HCT116 (cell line): Measurements from ENCODE around the gene MAP3K5. TPM values are rescaled to one million over a fixed set of nuclear protein-coding genes. Genes with fewer than 3 reads are reported as not detected.

Experiments used
- ATAC-seq: fragments of 200-7000 bp; cut with Tn5 transposase; 2 replicates; pipeline ENCODE4 v1.9.1; 2020; ENCODE audit warnings: mild to moderate bottlenecking, moderate library complexity
- BruUV-seq: library from RNA; stranded (reverse); fragments of 400-500 nt; replicated peaks from 2 replicates; lab custom pipeline; 2021; lab: Mats Ljungman, UMichigan
- CTCF ChIA-PET: fragments of 300-600 bp; sonication (Branson Sonifier 250); formaldehyde crosslinking; loops from one replicate; lab custom pipeline; 2021; ENCODE audit warnings: antibody characterized with exemption; lab: Charles Lee
- POLR2A ChIA-PET: fragments of 300-600, 350-600 bp; sonication (Branson Sonifier 250); formaldehyde crosslinking; loops from one replicate; lab custom pipeline; 2021; ENCODE audit warnings: antibody characterized with exemption; lab: Charles Lee
- RAD21 ChIA-PET, 2 experiments: fragments of 300-600 bp; sonication (Branson Sonifier 250); formaldehyde crosslinking; loops; one replicate each; lab custom pipeline; 2023; ENCODE audit warnings: low total read pairs in 2 of 2; ENCODE audit not compliant: uncharacterized antibody in 2 of 2, unreplicated experiment in 2 of 2, low non-redundant PET in 1 of 2; lab: Charles Lee
- DNase-seq: peaks from one replicate; pipeline ENCODE4 v3.0.0-alpha.2; 2010; ENCODE audit warnings: low read depth, low spot score
- H2AFZ ChIP-seq: fragments of 200-600 bp; shearing (Covaris generic), sonication (generic); 2 replicates; pipeline ENCODE4 v1.6.1; 2017; ENCODE audit warnings: low read depth, mixed run types, mixed read lengths, antibody characterized with exemption, low read length; ENCODE audit not compliant: poor library complexity, severe bottlenecking
- H3K27ac ChIP-seq: 2 replicates; pipeline ENCODE4 v1.5.1; 2012; ENCODE audit warnings: low read depth, low read length
- H3K27me3 ChIP-seq: fragments of 200-600 bp; sonication (generic); 2 replicates; pipeline ENCODE4 v1.6.1; 2016; ENCODE audit warnings: mixed run types, low read length, mixed read lengths; ENCODE audit not compliant: insufficient read depth
- H3K36me3 ChIP-seq, 2 experiments: fragments of 200-500 bp in 1 of 2; fragments of 200-600 bp in 1 of 2; sonication (Bioruptor generic) in 1 of 2; sonication (generic) in 1 of 2; 2 replicates each; pipeline versions ENCODE4 v1.5.1 to v1.6.1; 2014 to 2016; ENCODE audit warnings: low read length in 2 of 2, inconsistent platforms in 1 of 2, mixed read lengths in 1 of 2, mixed run types in 1 of 2; ENCODE audit not compliant: insufficient read depth in 2 of 2, control insufficient read depth in 1 of 2
- H3K4me1 ChIP-seq, 2 experiments: fragments of 200-600 bp in 1 of 2; sonication (generic) in 1 of 2; 2 replicates each; pipeline versions ENCODE4 v1.5.1 to v1.6.1; 2012 to 2017; ENCODE audit warnings: low read length in 2 of 2, inconsistent platforms in 1 of 2, mild to moderate bottlenecking in 1 of 2, mixed read lengths in 1 of 2, mixed run types in 1 of 2, moderate library complexity in 1 of 2; ENCODE audit not compliant: insufficient read depth in 2 of 2, control insufficient read depth in 1 of 2
- H3K4me2 ChIP-seq: fragments of 200-600 bp; sonication (generic); 2 replicates; pipeline ENCODE4 v1.6.1; 2017; ENCODE audit warnings: mixed run types, low read length, mixed read lengths
- H3K4me3 ChIP-seq, 2 experiments: fragments of 200-600 bp in 1 of 2; sonication (generic) in 1 of 2; replicated peaks in 1 of 2; 2 replicates each; pipeline ENCODE4 v1.5.1; 2011 to 2016; ENCODE audit warnings: low read length in 2 of 2, control low read depth in 1 of 2, low read depth in 1 of 2, mild to moderate bottlenecking in 1 of 2, mixed read lengths in 1 of 2, mixed run types in 1 of 2
- H3K79me2 ChIP-seq: fragments of 200-600 bp; sonication (generic); 2 replicates; pipeline ENCODE4 v1.6.1; 2017; ENCODE audit warnings: mild to moderate bottlenecking, mixed run types, low read length, moderate library complexity, mixed read lengths; ENCODE audit not compliant: insufficient read depth
- H3K9ac ChIP-seq: fragments of 200-600 bp; sonication (generic); 2 replicates; pipeline ENCODE4 v1.6.1; 2016; ENCODE audit warnings: low read length, mixed read lengths
- H3K9me2 ChIP-seq: fragments of 200-600 bp; sonication (generic), shearing (Covaris generic); 2 replicates; pipeline ENCODE4 v1.6.1; 2017; ENCODE audit warnings: mixed run types, mild to moderate bottlenecking, moderate library complexity; ENCODE audit not compliant: insufficient read depth
- H3K9me3 ChIP-seq, 2 experiments: fragments of 200-500 bp in 1 of 2; fragments of 200-600 bp in 1 of 2; sonication (Bioruptor generic) in 1 of 2; sonication (generic) in 1 of 2; 2 replicates each; pipeline ENCODE4 v1.6.1; 2014 to 2017; ENCODE audit warnings: low read length in 2 of 2, mixed read lengths in 2 of 2, inconsistent platforms in 1 of 2, low read depth in 1 of 2, mild to moderate bottlenecking in 1 of 2, mixed run types in 1 of 2, moderate library complexity in 1 of 2; ENCODE audit not compliant: control insufficient read depth in 1 of 2, insufficient read depth in 1 of 2
- H4K20me1 ChIP-seq: fragments of 200-600 bp; sonication (generic), shearing (Covaris generic); 2 replicates; pipeline ENCODE4 v1.6.1; 2017; ENCODE audit warnings: mixed run types, mild to moderate bottlenecking, moderate library complexity; ENCODE audit not compliant: insufficient read depth
- CBX3 ChIP-seq: IDR thresholded peaks from 2 replicates; pipeline ENCODE4 v1.6.1; 2012; ENCODE audit warnings: low read depth
- CTCF ChIP-seq, 3 experiments: fragments of 200-600 bp in 1 of 3; sonication (generic) in 1 of 3; IDR thresholded peaks in 2 of 3; conservative IDR thresholded peaks in 1 of 3; 2 replicates each; pipeline ENCODE4 v1.5.1; 2012 to 2017; ENCODE audit warnings: low read depth in 2 of 3, low read length in 2 of 3, antibody characterized with exemption in 1 of 3, borderline replicate concordance in 1 of 3, control low read depth in 1 of 3, mild to moderate bottlenecking in 1 of 3, mixed read lengths in 1 of 3, mixed run types in 1 of 3, moderate library complexity in 1 of 3; ENCODE audit not compliant: insufficient read depth in 1 of 3
- EGR1 ChIP-seq: IDR thresholded peaks from 2 replicates; pipeline ENCODE4 v1.6.1; 2012; ENCODE audit warnings: low read depth
- ELF1 ChIP-seq: IDR thresholded peaks from 2 replicates; pipeline ENCODE4 v1.6.1; 2012; ENCODE audit warnings: low read depth, borderline replicate concordance
- EZH2 ChIP-seq: fragments of 200-600 bp; sonication (generic); IDR thresholded peaks from 2 replicates; pipeline ENCODE4 v1.6.1; 2017; ENCODE audit warnings: antibody characterized with exemption, mixed run types
- EZH2phosphoT487 ChIP-seq: fragments of 200-600 bp; IDR thresholded peaks from 2 replicates; pipeline ENCODE4 v1.6.1; 2018; ENCODE audit warnings: antibody characterized with exemption, borderline replicate concordance
- FOSL1 ChIP-seq: IDR thresholded peaks from 2 replicates; pipeline ENCODE4 v1.6.1; 2012; ENCODE audit warnings: low read depth
- MAX ChIP-seq: IDR thresholded peaks from 2 replicates; pipeline ENCODE4 v1.6.1; 2012
- POLR2A ChIP-seq: IDR thresholded peaks from 2 replicates; pipeline ENCODE4 v1.7.0; 2011; ENCODE audit warnings: borderline replicate concordance; ENCODE audit not compliant: insufficient read depth, insufficient read length; ENCODE audit errors: extremely low read depth
- POLR2AphosphoS5 ChIP-seq: IDR thresholded peaks from 2 replicates; pipeline ENCODE4 v1.6.1; 2011; ENCODE audit warnings: mild to moderate bottlenecking, low read depth, low read length, moderate library complexity
- RAD21 ChIP-seq: IDR thresholded peaks from 2 replicates; pipeline ENCODE4 v1.6.1; 2012; ENCODE audit warnings: low read depth, mild to moderate bottlenecking
- REST ChIP-seq: IDR thresholded peaks from 2 replicates; pipeline ENCODE4 v1.6.1; 2012; ENCODE audit warnings: low read depth
- SP1 ChIP-seq: IDR thresholded peaks from 2 replicates; pipeline ENCODE4 v1.6.1; 2012; ENCODE audit warnings: low read depth
- SRF ChIP-seq: IDR thresholded peaks from 2 replicates; pipeline ENCODE4 v1.6.1; 2012; ENCODE audit warnings: low read depth
- TCF7L2 ChIP-seq: IDR thresholded peaks from 2 replicates; pipeline ENCODE4 v1.7.0; 2011; ENCODE audit warnings: borderline replicate concordance, inconsistent platforms; ENCODE audit not compliant: insufficient read depth, insufficient read length; ENCODE audit errors: extremely low read depth
- YY1 ChIP-seq: IDR thresholded peaks from 2 replicates; pipeline ENCODE4 v1.6.1; 2011; ENCODE audit warnings: low read length, low read depth, moderate library complexity, mild to moderate bottlenecking; ENCODE audit not compliant: insufficient replicate concordance; ENCODE audit errors: extremely low read depth
- ZNF274 ChIP-seq: fragments of 200-500 bp; sonication (Bioruptor generic); IDR thresholded peaks from 2 replicates; pipeline ENCODE4 v1.6.1; 2014; ENCODE audit warnings: mild to moderate bottlenecking, low read depth, low read length, inconsistent platforms
- intact Hi-C: fragments of 100-400 bp; cut with micrococcal nuclease; formaldehyde crosslinking; loops from 2 replicates; pipeline ENCODE4 v1.10.0; 2022
- total RNA-seq: library from RNA; stranded (reverse); gene quantifications from one replicate; pipeline ENCODE4 v1.2.1, GENCODE V29; 2021; ENCODE audit not compliant: unreplicated experiment

MAP3K5 gene
- total RNA-seq, 1 experiment from 2014 or later: 11.8 TPM

- Histone ChIP-seq H3K9me3 (no peaks in the 10 kb centered on the region), H3K27me3 (no peaks in the 10 kb centered on the region), H2AFZ (no peak overlapping the region), H3K36me3 (no peaks in the 10 kb centered on the region), H3K9ac (no peak overlapping the region), H3K9me2 (no peaks in the 10 kb centered on the region), H4K20me1 (no peaks in the 10 kb centered on the region; the same call in 1 of the 2 replicates), H3K27ac (no peak overlapping the region), H3K4me3 (no peak overlapping the region), H3K4me2 (no peak overlapping the region), H3K4me1 (no peaks in the 10 kb centered on the region), H3K79me2 (peaks cover 18% of the 10 kb centered on the region)
- RAD21 ChIA-PET: no interaction called here
- TF ChIP-seq ELF1: no peak
- no peak for TF ChIP-seq FOSL1
- TF ChIP-seq YY1: no peak
- no peak for TF ChIP-seq TCF7L2
- no peak for TF ChIP-seq SP1
- no peak for TF ChIP-seq ZNF274
- CTCF ChIA-PET: no interaction called here
- BruUV-seq: no TSS peak
- intact Hi-C loops: no loop called here
- DNase-seq (no peak), ATAC-seq (no peak)
- POLR2A ChIA-PET: no interaction called here
These were observed 25.2 kb downstream of the MAP3K5 start for GRCh38 chr6:136767103-136767502.

- no peak overlapping the region for H3K4me2 ChIP-seq
- RAD21 ChIA-PET: no interaction called here
- no peak overlapping the region for H3K9ac ChIP-seq
- DNase-seq: no peak
- ATAC-seq: no peak
- POLR2A ChIA-PET: no interaction called here
- H3K9me3 ChIP-seq: no peaks in the 10 kb centered on the region
- CTCF ChIA-PET: interaction anchor here (1.3 kb wide), 1 partner anchor 26 kb away, joined by 4 read pairs; the partner anchor contains the start of gene MAP3K5
- no TSS peak for BruUV-seq
- no peak overlapping the region for H2AFZ ChIP-seq
- TF ChIP-seq REST: no peak
- TF ChIP-seq SRF: no peak
- no peak for TF ChIP-seq EZH2
- TF ChIP-seq EGR1: no peak
- no peak for TF ChIP-seq EZH2phosphoT487
- TF ChIP-seq CTCF (IDR thresholded peaks at IDR 0.05 in 2 of 3, conservative IDR thresholded peaks at IDR 0.05 in 1 of 3; ENCODE audit: borderline replicate concordance in 1 of 3, insufficient read depth in 1 of 3, low read depth in 2 of 3, low read length in 2 of 3): no peak
- no peak for TF ChIP-seq TCF7L2
- TF ChIP-seq FOSL1: no peak
- TF ChIP-seq POLR2AphosphoS5: no peak
- no peak for TF ChIP-seq MAX
- TF ChIP-seq CBX3: no peak
- no peak for TF ChIP-seq RAD21
- no peak for TF ChIP-seq POLR2A
- H3K4me1 ChIP-seq: no peaks in the 10 kb centered on the region
- peaks cover 18% of the 10 kb centered on the region for H3K79me2 ChIP-seq
- no peaks in the 10 kb centered on the region; the same call in 1 of the 2 replicates for H4K20me1 ChIP-seq
- no peaks in the 10 kb centered on the region for H3K27me3 ChIP-seq
- intact Hi-C loops: no loop called here
- no peak overlapping the region for H3K27ac ChIP-seq
- no peaks in the 10 kb centered on the region for H3K9me2 ChIP-seq
- H3K36me3 ChIP-seq: no peaks in the 10 kb centered on the region
- H3K4me3 ChIP-seq: no peak overlapping the region
These were observed 26.0 kb downstream of the MAP3K5 start for GRCh38 chr6:136766274-136766673.
